CD4-positive, alpha-beta T cell (primary cell): ENCODE measurements around the gene ATP13A5. TPM values are rescaled to one million over a fixed set of nuclear protein-coding genes. Genes with fewer than 3 reads are reported as not detected.

Experiments used
- ATAC-seq: fragments of 200-7000 bp; cut with Tn5 transposase; one replicate; pipeline ENCODE4 v1.10.0; 2022; ENCODE audit warnings: mild to moderate bottlenecking; ENCODE audit not compliant: poor library complexity
- CTCF ChIA-PET: fragments of 350-600 bp; sonication (Branson Sonifier 250); formaldehyde crosslinking; loops from one replicate; lab custom pipeline; 2021; ENCODE audit warnings: antibody characterized with exemption, inconsistent platforms; lab: Charles Lee
- POLR2A ChIA-PET: fragments of 350-600 bp; sonication (Branson Sonifier 250); formaldehyde crosslinking; loops from one replicate; lab custom pipeline; 2021; ENCODE audit warnings: antibody characterized with exemption, inconsistent platforms; lab: Charles Lee
- DNase-seq, 14 experiments: peaks; one replicate each; pipeline ENCODE4 v3.0.0-alpha.2; 2013 to 2020; ENCODE audit warnings: mixed read lengths in 2 of 14
- H3K27ac ChIP-seq, 2 donors: one replicate each; pipeline versions ENCODE4 v1.5.1 to v1.7.0; 2013; ENCODE audit warnings: low read length in 2 of 2, low read depth in 1 of 2, mild to moderate bottlenecking in 1 of 2
- H3K27me3 ChIP-seq, 2 experiments: 1 replicate in 1 of 2; 2 replicates in 1 of 2; pipeline versions ENCODE4 v1.6.1 to v1.7.0; 2013; ENCODE audit warnings: low read length in 2 of 2, control low read depth in 1 of 2, mild to moderate bottlenecking in 1 of 2, moderate library complexity in 1 of 2; ENCODE audit not compliant: insufficient read depth in 2 of 2, control insufficient read depth in 1 of 2
- H3K36me3 ChIP-seq: one replicate; pipeline ENCODE4 v1.6.1; 2013; ENCODE audit warnings: low read length, control low read depth; ENCODE audit not compliant: insufficient read depth
- H3K4me1 ChIP-seq: one replicate; pipeline ENCODE4 v1.6.1; 2013; ENCODE audit warnings: low read length, control low read depth; ENCODE audit not compliant: insufficient read depth
- H3K4me3 ChIP-seq: one replicate; pipeline ENCODE4 v1.5.1; 2013; ENCODE audit warnings: mild to moderate bottlenecking, low read length, moderate library complexity
- H3K9me3 ChIP-seq, 2 experiments: 1 replicate in 1 of 2; 2 replicates in 1 of 2; pipeline versions ENCODE4 v1.6.1 to v1.7.0; 2013; ENCODE audit warnings: low read length in 2 of 2, mild to moderate bottlenecking in 2 of 2, control low read depth in 1 of 2, moderate library complexity in 1 of 2; ENCODE audit not compliant: control insufficient read depth in 1 of 2, insufficient read depth in 1 of 2
- H3K27ac Mint-ChIP-seq: one replicate; pipeline ENCODE4 v1.8.0; 2020; ENCODE audit warnings: mixed read lengths
- H3K27me3 Mint-ChIP-seq: one replicate; pipeline ENCODE4 v1.8.0; 2021; ENCODE audit warnings: mixed read lengths
- H3K36me3 Mint-ChIP-seq: one replicate; pipeline ENCODE4 v1.8.0; 2021; ENCODE audit warnings: low read depth, mixed read lengths
- H3K4me1 Mint-ChIP-seq: one replicate; pipeline ENCODE4 v1.8.0; 2021; ENCODE audit warnings: low read depth, mixed read lengths
- H3K4me3 Mint-ChIP-seq: one replicate; pipeline ENCODE4 v1.8.0; 2020; ENCODE audit warnings: mild to moderate bottlenecking, mixed read lengths
- H3K9me3 Mint-ChIP-seq: one replicate; pipeline ENCODE4 v1.8.0; 2020; ENCODE audit warnings: mixed read lengths
- CTCF ChIP-seq: fragments of 200-600 bp; IDR thresholded peaks from one replicate; pipeline ENCODE4 v1.8.0; 2022; ENCODE audit warnings: antibody characterized with exemption, mild to moderate bottlenecking
- intact Hi-C, 2 experiments: fragments of 100-400 bp; cut with DNase I in 1 of 2; cut with micrococcal nuclease in 1 of 2; formaldehyde crosslinking; loops; one replicate each; pipeline versions ENCODE4 v1.15.1 to v1.9.0; 2023 to 2025; cut with DNase I, micrococcal nuclease
- total RNA-seq, 174 experiments: library from RNA in 2 of 174; stranded (reverse) in 2 of 174; gene quantifications; one replicate each; pipeline ENCODE4 v1.2.3 and lab custom pipeline; 2021 to 2026

ATP13A5 gene
- total RNA-seq, 2 experiments from 2014 or later, result not detected

- DNase-seq (no peak), ATAC-seq (no peak)
- Histone ChIP-seq H3K27ac (no peak overlapping the region), H3K4me3 (no peak overlapping the region), H3K27me3 (no peaks in the 10 kb centered on the region), H3K9me3 (no peaks in the 10 kb centered on the region), H3K36me3 (no peaks in the 10 kb centered on the region), H3K4me1 (no peaks in the 10 kb centered on the region)
- Mint-ChIP-seq H3K36me3 (no peaks in the 10 kb centered on the region), H3K9me3 (no peaks in the 10 kb centered on the region), H3K4me1 (no peaks in the 10 kb centered on the region), H3K27me3 (peaks cover 12% of the 10 kb centered on the region), H3K27ac (no peak overlapping the region), H3K4me3 (no peak overlapping the region)
- CTCF ChIA-PET, result no interaction called here
- intact Hi-C loops, result no loop called here
- no peak for TF ChIP-seq CTCF
- POLR2A ChIA-PET, result no interaction called here
Measured at GRCh38 chr3:193314161-193314560, 64.4 kb downstream of the ATP13A5 start.

DNA sequence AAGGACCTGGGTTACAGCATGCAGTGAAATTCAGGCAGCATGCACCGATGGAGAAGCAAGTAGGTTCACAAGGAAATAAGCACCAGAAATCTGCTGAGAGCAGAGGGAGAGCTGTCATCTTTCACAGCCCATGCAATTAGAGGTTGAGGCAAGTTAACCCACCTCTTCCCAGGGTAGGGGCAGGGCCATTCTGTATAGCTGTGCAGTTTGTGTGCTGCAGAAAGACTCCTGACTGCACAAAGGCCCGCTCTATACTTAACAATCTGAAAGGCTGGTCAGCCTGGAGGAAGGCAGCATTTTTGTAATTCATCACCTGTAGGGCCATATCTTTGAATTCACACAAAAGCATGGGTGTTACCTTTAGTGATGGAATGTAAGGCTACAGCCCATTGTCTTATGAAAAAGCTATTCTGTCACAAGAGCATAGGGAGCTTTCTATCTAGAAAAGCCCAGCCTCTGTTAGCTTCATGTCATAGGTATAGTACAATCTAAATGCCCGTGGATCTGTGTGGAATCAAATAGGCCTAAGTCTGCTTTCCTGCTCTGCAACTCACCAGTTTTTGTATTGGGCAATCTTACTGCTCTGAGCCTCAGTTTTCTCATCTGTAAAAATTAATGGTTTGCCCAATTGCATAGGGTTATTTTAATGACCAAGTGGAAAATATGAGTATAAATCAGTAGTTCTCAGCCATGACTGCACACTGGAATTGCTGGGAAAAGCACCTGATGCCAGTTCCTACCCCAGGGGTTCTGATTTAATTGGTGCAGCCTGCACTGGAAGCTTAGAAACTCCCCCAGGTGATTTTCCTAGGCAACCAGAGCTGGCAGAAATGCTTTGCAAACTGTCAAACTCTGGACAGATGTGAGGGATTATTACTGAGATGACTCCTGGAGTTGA lies 65.2 kb downstream of the ATP13A5 start:
- TF ChIP-seq CTCF, result no peak
- no peaks in the 10 kb centered on the region for H3K4me1 ChIP-seq
- no peak overlapping the region for H3K27ac Mint-ChIP-seq
- no peaks in the 10 kb centered on the region for H3K36me3 Mint-ChIP-seq
- ChIA-PET POLR2A (no interaction called here), CTCF (no interaction called here)
- H3K4me1 Mint-ChIP-seq, result no peaks in the 10 kb centered on the region
- intact Hi-C loops, result no loop called here
- no peak overlapping the region for H3K4me3 Mint-ChIP-seq
- ATAC-seq (no peak), DNase-seq (no peak)
- no peak overlapping the region for H3K4me3 ChIP-seq
- no peaks in the 10 kb centered on the region for H3K9me3 Mint-ChIP-seq
- H3K27me3 ChIP-seq, result no peaks in the 10 kb centered on the region
- H3K36me3 ChIP-seq, result no peaks in the 10 kb centered on the region
- H3K9me3 ChIP-seq, result no peaks in the 10 kb centered on the region
- peaks cover 12% of the 10 kb centered on the region for H3K27me3 Mint-ChIP-seq
- no peak overlapping the region for H3K27ac ChIP-seq

GRCh38 chr3:193310914-193311723 lies 67.4 kb downstream of the ATP13A5 start:
- ChIA-PET CTCF (no interaction called here), POLR2A (no interaction called here)
- no peak overlapping the region for H3K4me3 ChIP-seq
- intact Hi-C loops, result no loop called here
- DNase-seq, result no peak
- Mint-ChIP-seq H3K27me3 (peaks cover 12% of the 10 kb centered on the region), H3K9me3 (no peaks in the 10 kb centered on the region), H3K36me3 (no peaks in the 10 kb centered on the region), H3K4me3 (no peak overlapping the region), H3K27ac (no peak overlapping the region), H3K4me1 (no peaks in the 10 kb centered on the region)
- ATAC-seq, result no peak
- no peak overlapping the region for H3K27ac ChIP-seq
- H3K4me1 ChIP-seq, result no peaks in the 10 kb centered on the region
- H3K36me3 ChIP-seq, result no peaks in the 10 kb centered on the region
- TF ChIP-seq CTCF, result no peak
- H3K9me3 ChIP-seq, result no peaks in the 10 kb centered on the region
- H3K27me3 ChIP-seq, result no peaks in the 10 kb centered on the region
